PC-3 (cell line): Measurements from ENCODE around the gene PIGU. TPM values are rescaled to one million over a fixed set of nuclear protein-coding genes. Genes with fewer than 3 reads are reported as not detected.

Source experiments
- ATAC-seq: fragments of 200-7000 bp; cut with Tn5 transposase; 2 replicates; pipeline ENCODE4 v1.9.1; 2020; ENCODE audit warnings: mild to moderate bottlenecking, moderate library complexity
- BruUV-seq: library from RNA; stranded (reverse); fragments of 400-500 nt; replicated peaks from 2 replicates; lab custom pipeline; 2021; lab: Mats Ljungman, UMichigan
- CTCF ChIA-PET: fragments of 300-600 bp; sonication (Branson Sonifier 250); formaldehyde crosslinking; loops from one replicate; lab custom pipeline; 2022; ENCODE audit warnings: antibody characterized with exemption; lab: Charles Lee
- POLR2A ChIA-PET: fragments of 300-600 bp; sonication (Branson Sonifier 250); formaldehyde crosslinking; loops from one replicate; lab custom pipeline; 2022; ENCODE audit warnings: antibody characterized with exemption; ENCODE audit not compliant: unreplicated experiment; lab: Charles Lee
- DNase-seq: peaks from one replicate; pipeline ENCODE4 v3.0.0-alpha.2; 2015
- H2AFZ ChIP-seq: fragments of 300-600 bp; sonication (generic); 2 replicates; pipeline ENCODE4 v1.6.0; 2016; ENCODE audit warnings: antibody characterized with exemption, low read length
- H3F3A ChIP-seq: fragments of 300-600 bp; sonication (generic); one replicate; pipeline ENCODE4 v1.6.0; 2017; ENCODE audit warnings: antibody characterized with exemption, low read length, control low read depth, mild to moderate bottlenecking; ENCODE audit not compliant: unreplicated experiment
- H3K27ac ChIP-seq: fragments of 300-600 bp; sonication (generic); 2 replicates; pipeline ENCODE4 v1.5.1; 2016; ENCODE audit warnings: mild to moderate bottlenecking, low read length
- H3K27me3 ChIP-seq: fragments of 300-600 bp; sonication (generic); 2 replicates; pipeline ENCODE4 v1.6.1; 2016; ENCODE audit warnings: low read length, mixed read lengths
- H3K36me3 ChIP-seq: fragments of 300-600 bp; sonication (generic); 2 replicates; pipeline ENCODE4 v1.6.1; 2016; ENCODE audit warnings: low read depth, mixed run types, low read length, mixed read lengths
- H3K4me1 ChIP-seq: fragments of 300-600 bp; sonication (generic); 2 replicates; pipeline ENCODE4 v1.5.1; 2016; ENCODE audit warnings: low read length; ENCODE audit not compliant: insufficient read depth
- H3K4me2 ChIP-seq: fragments of 300-600 bp; sonication (generic); 2 replicates; pipeline ENCODE4 v1.6.0; 2016; ENCODE audit warnings: low read length
- H3K4me3 ChIP-seq: fragments of 300-600 bp; sonication (generic); 2 replicates; pipeline ENCODE4 v1.5.1; 2016; ENCODE audit warnings: mild to moderate bottlenecking, low read length, mixed read lengths
- H3K79me2 ChIP-seq: fragments of 300-600 bp; sonication (generic); 2 replicates; pipeline ENCODE4 v1.6.1; 2017; ENCODE audit warnings: low read length, mixed read lengths
- H3K9ac ChIP-seq: fragments of 300-600 bp; sonication (generic); 2 replicates; pipeline ENCODE4 v1.6.0; 2016; ENCODE audit warnings: mild to moderate bottlenecking, low read length
- H3K9me2 ChIP-seq: fragments of 300-600 bp; sonication (generic); replicated peaks from 2 replicates; pipeline ENCODE4 v1.6.1; 2016; ENCODE audit warnings: mixed run types, low read length, mixed read lengths
- H3K9me3 ChIP-seq: fragments of 300-600 bp; sonication (generic); 2 replicates; pipeline ENCODE4 v1.6.1; 2016; ENCODE audit warnings: low read length, mixed read lengths
- H4K20me1 ChIP-seq: fragments of 300-600 bp; sonication (generic); 2 replicates; pipeline ENCODE4 v1.6.1; 2016; ENCODE audit warnings: low read length, mixed read lengths
- EZH2 ChIP-seq: fragments of 300-600 bp; sonication (generic); IDR thresholded peaks from one replicate; pipeline ENCODE4 v1.6.1; 2017; ENCODE audit warnings: antibody characterized with exemption, mild to moderate bottlenecking, low read length; ENCODE audit not compliant: unreplicated experiment
- EZH2phosphoT487 ChIP-seq: fragments of 300-600 bp; sonication (generic); IDR thresholded peaks from 2 replicates; pipeline ENCODE4 v1.6.1; 2018; ENCODE audit warnings: mild to moderate bottlenecking, antibody characterized with exemption, low read length, borderline replicate concordance
- intact Hi-C: fragments of 100-400 bp; cut with micrococcal nuclease; formaldehyde crosslinking; loops from 2 replicates; pipeline ENCODE4 v1.9.0; 2023
- total RNA-seq: library from RNA; depleted of rRNA; stranded (reverse); fragments of >200 nt; gene quantifications from 2 replicates; pipeline ENCODE4 v1.2.3, GENCODE V29; 2014
- TF ChIP-seq, protein P1 (sequence below): fragments of 300-600 bp; sonication (generic); conservative IDR thresholded peaks from 2 replicates; pipeline ENCODE4 v1.5.1; 2017; ENCODE audit warnings: antibody characterized with exemption, low read depth, mild to moderate bottlenecking, low read length

Gene PIGU
- total RNA-seq, 1 experiment from 2014 or later, result 24.5 TPM

DNA sequence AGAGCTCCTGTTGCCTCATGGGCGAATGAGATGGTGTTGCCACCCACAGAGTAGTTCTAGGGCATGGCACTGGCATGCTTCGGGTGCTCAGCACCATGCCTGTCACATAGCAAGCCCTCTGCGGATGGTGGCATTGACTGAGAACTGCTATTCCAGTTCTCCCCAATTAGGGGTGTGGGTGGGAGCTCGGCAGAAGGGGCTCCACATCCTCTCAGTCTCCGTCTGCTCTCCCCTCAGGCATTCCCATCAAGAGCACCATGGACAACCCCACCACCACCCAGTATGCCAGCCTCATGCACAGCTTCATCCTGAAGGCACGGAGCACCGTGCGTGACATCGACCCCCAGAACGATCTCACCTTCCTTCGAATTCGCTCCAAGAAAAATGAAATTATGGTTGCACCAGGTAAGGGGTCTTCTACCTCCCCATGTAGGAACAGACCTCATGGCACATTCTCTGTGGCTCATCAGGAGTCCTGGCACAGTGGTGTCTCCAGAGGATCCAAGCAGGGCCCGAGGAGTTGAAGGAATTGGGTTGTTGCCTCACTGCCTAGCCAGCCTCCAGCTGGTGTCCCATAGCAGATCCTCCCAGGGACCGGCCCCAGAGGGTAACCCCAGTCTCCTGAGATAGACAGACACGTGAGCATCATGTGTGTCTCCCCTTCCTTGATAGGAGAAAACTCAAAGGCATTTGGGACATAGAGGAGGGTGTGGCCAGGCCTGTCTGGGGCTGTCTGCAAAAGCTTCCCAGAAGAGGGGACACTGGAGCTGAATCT, 142.3 kb downstream of the PIGU start:
- no peak overlapping the region for H2AFZ ChIP-seq
- H3F3A ChIP-seq, result no peaks in the 10 kb centered on the region
- no peak overlapping the region for H3K4me2 ChIP-seq
- no peak for DNase-seq
- H3K9ac ChIP-seq, result no peak overlapping the region
- H3K79me2 ChIP-seq, result 0 out of 2 replicates have a peak, but pooled peaks cover 5% of the 10 kb centered on the region
- no peaks in the 10 kb centered on the region for H3K9me3 ChIP-seq
- CTCF ChIA-PET, result no interaction called here
- no peak overlapping the region for H3K4me3 ChIP-seq
- intact Hi-C loops, result no loop called here
- H3K36me3 ChIP-seq, result peaks cover 33% of the 10 kb centered on the region
- H3K27me3 ChIP-seq, result no peaks in the 10 kb centered on the region
- no peak overlapping the region for H3K27ac ChIP-seq
- no peaks in the 10 kb centered on the region for H3K9me2 ChIP-seq
- POLR2A ChIA-PET, result no interaction called here
- no peaks in the 10 kb centered on the region for H3K4me1 ChIP-seq
- BruUV-seq, result no TSS peak
- no peak for ATAC-seq
- TF ChIP-seq EZH2 (no peak), EZH2phosphoT487 (no peak)
- TF ChIP-seq, protein P1, sequence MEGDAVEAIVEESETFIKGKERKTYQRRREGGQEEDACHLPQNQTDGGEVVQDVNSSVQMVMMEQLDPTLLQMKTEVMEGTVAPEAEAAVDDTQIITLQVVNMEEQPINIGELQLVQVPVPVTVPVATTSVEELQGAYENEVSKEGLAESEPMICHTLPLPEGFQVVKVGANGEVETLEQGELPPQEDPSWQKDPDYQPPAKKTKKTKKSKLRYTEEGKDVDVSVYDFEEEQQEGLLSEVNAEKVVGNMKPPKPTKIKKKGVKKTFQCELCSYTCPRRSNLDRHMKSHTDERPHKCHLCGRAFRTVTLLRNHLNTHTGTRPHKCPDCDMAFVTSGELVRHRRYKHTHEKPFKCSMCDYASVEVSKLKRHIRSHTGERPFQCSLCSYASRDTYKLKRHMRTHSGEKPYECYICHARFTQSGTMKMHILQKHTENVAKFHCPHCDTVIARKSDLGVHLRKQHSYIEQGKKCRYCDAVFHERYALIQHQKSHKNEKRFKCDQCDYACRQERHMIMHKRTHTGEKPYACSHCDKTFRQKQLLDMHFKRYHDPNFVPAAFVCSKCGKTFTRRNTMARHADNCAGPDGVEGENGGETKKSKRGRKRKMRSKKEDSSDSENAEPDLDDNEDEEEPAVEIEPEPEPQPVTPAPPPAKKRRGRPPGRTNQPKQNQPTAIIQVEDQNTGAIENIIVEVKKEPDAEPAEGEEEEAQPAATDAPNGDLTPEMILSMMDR, result no peak
- no peaks in the 10 kb centered on the region for H4K20me1 ChIP-seq

DNA sequence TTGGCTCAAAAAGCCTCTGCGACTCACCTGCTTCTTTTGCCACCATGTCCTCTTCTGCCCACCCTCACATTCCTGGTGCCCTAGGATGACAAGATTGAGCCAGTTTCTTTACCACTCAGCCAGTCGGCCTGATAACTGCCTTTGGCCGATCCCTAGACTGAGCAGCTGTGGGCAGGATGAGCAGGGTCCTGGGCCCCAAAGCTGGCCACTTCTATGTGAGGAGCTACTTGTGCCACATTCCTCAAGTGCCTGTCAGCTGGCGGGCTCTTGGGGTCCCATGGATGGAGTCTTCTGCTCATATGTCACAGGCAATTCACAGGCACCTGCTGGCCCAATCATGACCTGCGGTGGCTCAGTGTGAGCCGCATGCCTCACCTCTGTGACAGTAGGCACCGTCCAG, 144.1 kb downstream of the PIGU start:
- POLR2A ChIA-PET, result no interaction called here

More for the DNA sequence above, 144.1 kb downstream of the PIGU start:
- Histone ChIP-seq H3K27me3 (no peaks in the 10 kb centered on the region), H2AFZ (no peak overlapping the region), H3K4me1 (no peaks in the 10 kb centered on the region), H3K4me2 (no peak overlapping the region), H3K36me3 (peaks cover 36% of the 10 kb centered on the region), H3F3A (no peaks in the 10 kb centered on the region), H3K9me3 (no peaks in the 10 kb centered on the region), H3K9ac (no peak overlapping the region), H4K20me1 (no peaks in the 10 kb centered on the region), H3K79me2 (0 out of 2 replicates have a peak, but pooled peaks cover 5% of the 10 kb centered on the region), H3K4me3 (no peak overlapping the region), H3K9me2 (no peaks in the 10 kb centered on the region), H3K27ac (no peak overlapping the region)
- TF ChIP-seq EZH2 (no peak), EZH2phosphoT487 (no peak)
- TF ChIP-seq, protein P1, result no peak
- ATAC-seq (no peak), DNase-seq (no peak)
- CTCF ChIA-PET, result no interaction called here
- intact Hi-C loops, result no loop called here
- BruUV-seq, result no TSS peak
